Measurements from ENCODE around the gene AURKA. TPM values are rescaled to one million over a fixed set of nuclear protein-coding genes. Genes with fewer than 3 reads are reported as not detected.

AURKA gene
- total RNA-seq, 2 donors from 2014 or later = 0.92 to 1.0 TPM

DNA sequence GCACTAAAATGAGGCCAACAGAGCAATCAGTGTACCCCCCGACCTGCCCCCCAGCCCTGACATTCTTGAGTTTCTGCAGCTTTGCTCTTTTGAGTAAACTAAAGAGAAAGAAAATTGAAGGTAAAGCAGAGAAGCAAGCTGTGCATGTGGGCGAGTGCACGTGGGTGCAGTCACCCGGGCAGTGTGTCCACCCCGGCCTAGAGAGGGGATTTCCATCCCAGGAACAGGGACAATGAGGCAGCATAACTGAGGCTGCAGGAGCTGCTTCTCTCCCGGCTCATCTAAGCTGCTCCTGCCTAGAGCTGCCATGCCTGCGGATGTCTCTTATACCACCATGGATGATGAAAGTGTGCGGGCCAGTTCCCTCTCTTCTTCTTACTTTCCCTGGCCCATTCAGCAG is 36.9 kb upstream of the AURKA start:
- no peaks in the 10 kb centered on the region for H3K9me3 ChIP-seq (ENCODE audit: control insufficient read depth, low read length, poor library complexity, severe bottlenecking)
- DNase-seq (no peak), ATAC-seq (no peak)
- peak overlapping the region; percentile 53 for H3K27ac Mint-ChIP-seq
- H3K36me3 Mint-ChIP-seq (ENCODE audit: low read depth) = peaks cover 2% of the 10 kb centered on the region
- peaks cover 37% of the 10 kb centered on the region for H3K4me1 Mint-ChIP-seq
- peak overlapping the region; percentile 78 for H3K4me3 Mint-ChIP-seq
- H3K27me3 Mint-ChIP-seq = no peaks in the 10 kb centered on the region

DNA sequence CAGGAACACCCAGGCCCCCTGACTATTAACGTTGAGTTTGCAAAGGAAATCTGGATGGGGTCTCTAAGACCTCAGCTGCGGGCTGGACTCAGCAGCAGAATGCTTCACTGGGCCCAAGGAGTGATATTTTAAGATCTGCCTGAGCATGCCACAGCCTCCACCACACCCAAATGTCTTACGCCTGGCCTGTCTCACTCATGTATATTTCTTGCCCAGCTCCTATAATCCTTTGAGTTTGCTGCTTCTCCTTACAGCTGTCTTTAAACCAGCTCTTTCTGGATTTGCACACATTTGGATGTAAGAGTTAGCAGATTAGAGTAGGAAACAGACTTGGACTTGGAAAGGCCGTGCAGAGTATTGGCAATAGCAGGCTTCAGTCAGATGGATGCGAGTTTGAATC is 36.4 kb upstream of the AURKA start:
- no peak for DNase-seq
- Mint-ChIP-seq H3K27me3 (no peaks in the 10 kb centered on the region), H3K4me3 (peak overlapping the region; percentile 7), H3K4me1 (peaks cover 37% of the 10 kb centered on the region), H3K36me3 (ENCODE audit: low read depth) (peaks cover 2% of the 10 kb centered on the region), H3K27ac (no peak overlapping the region)
- H3K9me3 ChIP-seq (ENCODE audit: control insufficient read depth, low read length, poor library complexity, severe bottlenecking) = no peaks in the 10 kb centered on the region
- no peak for ATAC-seq

DNA sequence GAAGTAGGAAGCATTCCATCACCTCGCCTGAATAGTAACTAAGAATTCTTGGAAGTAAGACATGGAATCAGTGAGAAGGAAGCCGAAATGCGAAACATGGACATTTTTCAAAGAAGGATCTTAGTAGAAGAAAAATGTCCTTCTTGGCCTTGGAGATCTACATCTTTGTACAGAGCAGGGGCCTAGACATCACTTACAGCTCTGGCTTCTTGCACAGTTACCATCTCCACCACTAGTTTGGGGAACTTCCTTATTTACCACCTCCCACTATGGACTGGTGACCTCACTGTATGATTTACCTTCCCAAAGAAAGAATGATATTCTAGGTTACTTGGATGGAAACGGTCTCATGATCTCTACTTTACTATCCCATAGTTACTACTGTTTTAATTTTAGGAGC is 35.8 kb upstream of the AURKA start:
- DNase-seq = no peak
- Mint-ChIP-seq H3K4me3 (no peak overlapping the region), H3K27ac (peak overlapping the region; percentile 41), H3K36me3 (ENCODE audit: low read depth) (peaks cover 2% of the 10 kb centered on the region), H3K27me3 (no peaks in the 10 kb centered on the region), H3K4me1 (peaks cover 33% of the 10 kb centered on the region)
- ATAC-seq = no peak
- no peaks in the 10 kb centered on the region for H3K9me3 ChIP-seq (ENCODE audit: control insufficient read depth, low read length, poor library complexity, severe bottlenecking)

DNA sequence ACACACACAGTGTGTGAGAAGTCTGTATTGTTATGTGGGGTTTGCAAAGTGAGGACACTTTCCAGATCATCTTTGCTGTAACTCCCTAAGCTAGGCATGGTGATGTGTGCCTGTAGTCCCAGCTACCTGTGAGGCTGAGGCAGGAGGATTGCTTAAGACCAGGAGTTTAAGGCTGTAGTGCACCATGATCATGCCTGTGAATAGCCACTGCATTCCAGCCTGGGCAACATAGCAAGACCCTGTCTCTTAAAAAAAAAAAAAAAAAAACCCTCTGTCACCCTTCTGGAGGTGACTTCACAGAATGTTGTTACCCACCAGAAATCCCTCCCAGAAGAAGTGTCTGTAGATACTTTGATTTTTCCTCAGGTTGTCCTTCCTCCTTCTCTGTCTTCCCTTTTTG is 34.9 kb upstream of the AURKA start:
- Mint-ChIP-seq H3K4me3 (no peak overlapping the region), H3K27me3 (no peaks in the 10 kb centered on the region), H3K27ac (no peak overlapping the region), H3K4me1 (peaks cover 42% of the 10 kb centered on the region), H3K36me3 (ENCODE audit: low read depth) (peaks cover 2% of the 10 kb centered on the region)
- DNase-seq = no peak
- no peak for ATAC-seq
- no peaks in the 10 kb centered on the region for H3K9me3 ChIP-seq (ENCODE audit: control insufficient read depth, low read length, poor library complexity, severe bottlenecking)

DNA sequence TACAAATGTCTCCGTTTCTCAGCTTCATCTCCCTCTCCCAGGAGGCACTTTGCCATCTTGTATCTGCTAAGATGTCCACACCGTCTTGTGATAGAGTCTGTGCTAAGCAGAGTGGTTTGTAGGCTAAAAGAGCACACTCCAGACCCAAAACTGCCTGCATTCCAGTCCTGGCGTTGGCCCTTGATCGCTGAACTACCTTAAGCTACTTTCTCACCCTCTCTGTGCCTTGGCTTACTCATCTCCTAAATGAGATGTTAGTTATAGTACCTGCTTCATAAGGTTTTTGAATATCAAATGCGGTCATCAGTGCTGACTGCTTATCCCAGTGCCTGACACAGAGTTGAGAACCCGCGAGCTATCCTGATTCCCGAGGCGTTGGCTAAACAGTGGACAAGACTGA is 34.0 kb upstream of the AURKA start:
- Mint-ChIP-seq H3K27me3 (no peaks in the 10 kb centered on the region), H3K36me3 (ENCODE audit: low read depth) (peaks cover 2% of the 10 kb centered on the region), H3K4me1 (peaks cover 47% of the 10 kb centered on the region), H3K4me3 (no peak overlapping the region), H3K27ac (no peak overlapping the region)
- H3K9me3 ChIP-seq (ENCODE audit: control insufficient read depth, low read length, poor library complexity, severe bottlenecking) = no peaks in the 10 kb centered on the region
- no peak for ATAC-seq
- no peak for DNase-seq

DNA sequence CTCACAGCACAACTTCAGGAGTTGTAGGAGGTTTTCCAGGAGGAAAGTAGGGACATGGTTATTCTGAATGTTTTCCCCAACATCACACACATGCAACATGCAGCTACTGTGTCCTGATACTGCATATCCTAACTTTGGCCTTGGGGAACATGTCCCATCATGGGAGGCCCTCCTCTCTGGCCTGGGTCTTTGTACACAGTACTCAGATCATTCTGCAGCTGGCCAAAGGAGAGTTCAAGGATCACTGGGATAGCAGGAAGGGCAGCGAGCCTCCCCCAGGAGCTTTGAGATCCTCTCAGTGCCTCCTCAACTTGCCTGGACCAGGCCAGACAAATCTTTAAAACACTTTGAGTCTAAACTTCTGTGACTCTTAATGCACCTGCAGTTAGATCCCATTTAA is 32.9 kb upstream of the AURKA start:
- Mint-ChIP-seq H3K4me1 (peaks cover 43% of the 10 kb centered on the region), H3K4me3 (no peak overlapping the region), H3K27me3 (no peaks in the 10 kb centered on the region), H3K27ac (no peak overlapping the region), H3K36me3 (ENCODE audit: low read depth) (no peaks in the 10 kb centered on the region)
- no peak for DNase-seq
- ATAC-seq = no peak
- no peaks in the 10 kb centered on the region for H3K9me3 ChIP-seq (ENCODE audit: control insufficient read depth, low read length, poor library complexity, severe bottlenecking)

DNA sequence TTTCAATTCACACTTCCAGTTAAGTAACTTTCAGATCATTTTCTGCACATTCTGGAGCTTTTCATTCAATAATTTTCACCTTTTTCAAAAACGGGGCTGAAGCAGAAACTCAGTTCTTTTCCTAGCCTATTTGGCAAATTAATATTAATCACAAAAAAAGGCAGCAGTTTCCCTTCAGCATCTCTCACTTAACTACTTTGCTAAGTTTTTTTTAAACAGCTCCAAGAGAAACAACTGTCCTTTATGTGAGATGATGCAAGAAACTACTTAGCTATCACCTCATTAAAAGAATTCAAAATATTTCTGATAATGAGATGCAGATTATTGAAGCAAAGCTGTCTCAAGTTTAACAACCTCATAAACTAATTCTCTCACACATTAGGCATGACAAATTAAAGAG is 31.9 kb upstream of the AURKA start:
- Mint-ChIP-seq H3K4me1 (peaks cover 36% of the 10 kb centered on the region), H3K27ac (no peak overlapping the region), H3K36me3 (ENCODE audit: low read depth) (no peaks in the 10 kb centered on the region), H3K4me3 (no peak overlapping the region), H3K27me3 (no peaks in the 10 kb centered on the region)
- H3K9me3 ChIP-seq (ENCODE audit: control insufficient read depth, low read length, poor library complexity, severe bottlenecking) = no peaks in the 10 kb centered on the region
- DNase-seq (no peak), ATAC-seq (no peak)

DNA sequence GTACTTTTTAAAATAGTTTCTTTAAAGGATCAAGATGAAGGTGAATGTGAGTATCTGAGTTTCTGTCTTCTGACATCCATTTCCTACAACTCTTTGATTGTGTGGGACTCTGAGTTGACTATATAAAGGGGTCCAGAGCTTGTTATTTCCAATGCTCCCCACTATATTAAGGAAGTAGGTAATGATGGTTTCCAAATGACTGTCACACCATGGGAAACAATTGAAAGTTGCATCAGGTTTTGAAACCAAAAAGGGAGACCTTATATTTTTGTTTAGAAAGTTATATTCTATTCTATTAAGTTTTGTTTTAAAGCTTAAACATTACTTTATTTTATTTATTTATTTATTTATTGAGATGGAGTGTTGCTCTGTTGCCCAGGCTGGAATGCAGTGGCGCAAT is 31.2 kb upstream of the AURKA start:
- DNase-seq (no peak), ATAC-seq (no peak)
- H3K36me3 Mint-ChIP-seq (ENCODE audit: low read depth) = no peaks in the 10 kb centered on the region
- no peaks in the 10 kb centered on the region for H3K9me3 ChIP-seq (ENCODE audit: control insufficient read depth, low read length, poor library complexity, severe bottlenecking)
- H3K4me1 Mint-ChIP-seq = peaks cover 40% of the 10 kb centered on the region
- no peak overlapping the region for H3K4me3 Mint-ChIP-seq
- H3K27ac Mint-ChIP-seq = no peak overlapping the region
- no peaks in the 10 kb centered on the region for H3K27me3 Mint-ChIP-seq

DNA sequence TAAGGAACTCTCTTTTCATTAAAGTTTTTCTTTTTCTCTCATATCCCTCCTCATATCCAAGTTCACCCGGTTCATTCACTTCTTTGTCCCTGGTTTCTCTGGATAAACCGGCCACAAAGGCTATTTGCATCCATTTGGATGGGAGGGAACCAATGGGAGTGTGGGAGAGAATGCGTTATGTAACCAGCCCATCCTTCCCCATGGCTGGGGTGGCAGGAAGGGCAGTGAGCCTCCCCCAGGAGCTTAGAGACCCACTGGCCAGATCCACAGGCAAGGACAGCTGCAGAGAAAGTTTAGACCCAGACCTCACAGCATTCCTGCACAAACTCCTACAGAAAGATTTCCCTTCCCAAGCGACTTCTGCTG is 30.8 kb upstream of the AURKA start:
- H3K4me3 Mint-ChIP-seq = no peak overlapping the region

DNA sequence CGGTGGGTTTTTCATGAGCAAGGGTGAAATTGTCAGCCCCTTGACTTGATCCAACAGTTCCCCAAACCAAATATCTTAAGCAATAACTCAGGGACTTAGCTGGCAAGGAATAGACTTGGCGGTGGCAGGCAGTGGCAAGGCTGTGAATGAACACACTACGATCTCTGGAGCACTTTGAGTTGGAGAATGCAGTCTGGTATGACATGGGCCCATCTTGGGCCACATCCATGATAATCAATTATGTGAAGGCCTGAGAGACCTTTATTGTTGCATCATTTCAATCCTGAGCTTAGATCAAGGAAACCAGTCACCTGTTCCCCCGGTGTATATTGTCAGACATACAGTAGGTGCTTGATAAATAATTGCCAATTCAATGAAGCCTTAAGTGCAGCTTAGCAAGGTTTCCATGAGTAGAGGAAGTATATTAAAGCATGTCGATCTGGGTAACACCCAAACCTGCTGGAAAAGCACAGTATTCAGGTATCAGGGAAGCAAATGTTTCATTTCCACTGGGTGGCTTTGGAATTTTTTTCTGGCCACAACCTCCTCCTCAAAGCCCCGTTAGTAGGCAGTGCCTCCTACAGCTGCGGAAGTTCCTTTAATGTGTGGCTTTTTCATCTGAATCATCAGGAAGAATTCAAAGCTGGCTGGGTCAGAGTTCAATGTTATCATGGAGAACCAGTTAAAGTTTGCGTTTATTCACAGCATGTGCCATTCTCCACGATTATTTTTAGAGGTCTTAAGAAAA is 30.2 kb upstream of the AURKA start:
- no peaks in the 10 kb centered on the region for H3K9me3 ChIP-seq (ENCODE audit: control insufficient read depth, low read length, poor library complexity, severe bottlenecking)
- ATAC-seq = peak; percentile 32
- peaks cover 1% of the 10 kb centered on the region for H3K36me3 Mint-ChIP-seq (ENCODE audit: low read depth)

More for the DNA sequence above, 30.8 kb upstream of the AURKA start:
- H3K27ac Mint-ChIP-seq = peak overlapping the region; percentile 72
- peaks cover 40% of the 10 kb centered on the region for H3K4me1 Mint-ChIP-seq
- no peaks in the 10 kb centered on the region for H3K36me3 Mint-ChIP-seq (ENCODE audit: low read depth)
- H3K27me3 Mint-ChIP-seq = no peaks in the 10 kb centered on the region
- DNase-seq (no peak), ATAC-seq (no peak)
- H3K9me3 ChIP-seq (ENCODE audit: control insufficient read depth, low read length, poor library complexity, severe bottlenecking) = no peaks in the 10 kb centered on the region

DNA sequence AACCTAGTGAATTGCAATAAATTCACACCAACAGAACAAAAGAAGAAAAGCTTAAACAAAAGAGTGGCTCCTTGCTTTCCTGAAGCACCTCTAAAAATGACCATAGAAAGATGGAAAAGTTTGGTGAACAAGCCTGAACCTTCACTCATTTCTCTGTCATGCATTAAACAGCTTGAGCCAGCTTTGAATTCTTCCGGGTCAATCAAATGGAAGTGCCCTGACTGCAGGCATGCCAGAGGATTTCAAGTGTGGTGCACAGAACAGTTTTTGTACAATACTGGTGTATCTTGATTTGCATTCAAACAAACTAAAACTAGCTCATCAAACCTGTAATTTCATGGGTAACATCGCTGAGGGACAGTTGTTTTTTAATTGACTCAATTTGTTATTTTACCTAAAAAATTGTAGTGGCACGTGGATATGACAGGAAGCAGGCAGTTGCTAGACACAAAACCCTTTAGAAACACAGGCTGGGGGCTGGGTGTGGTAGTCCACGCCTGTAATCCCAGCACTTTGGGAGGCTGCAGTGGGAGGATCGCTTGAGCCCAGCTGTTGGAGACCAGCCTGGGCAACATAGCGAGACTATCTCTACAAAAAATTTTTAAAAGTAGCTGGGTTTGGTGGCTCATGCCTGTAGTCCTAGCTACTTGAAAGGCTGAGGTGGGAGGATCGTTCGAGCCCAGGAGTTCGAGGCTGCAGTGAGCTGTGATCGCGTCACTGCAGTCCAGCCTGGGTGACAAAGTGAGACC is 29.1 kb upstream of the AURKA start:
- Mint-ChIP-seq H3K36me3 (ENCODE audit: low read depth) (peaks cover 2% of the 10 kb centered on the region), H3K4me1 (peaks cover 42% of the 10 kb centered on the region), H3K4me3 (peak overlapping the region; percentile 47), H3K27me3 (no peaks in the 10 kb centered on the region), H3K27ac (no peak overlapping the region)
- no peak for DNase-seq
- ATAC-seq = no peak
- no peaks in the 10 kb centered on the region for H3K9me3 ChIP-seq (ENCODE audit: control insufficient read depth, low read length, poor library complexity, severe bottlenecking)

More for the DNA sequence above, 30.2 kb upstream of the AURKA start:
- Mint-ChIP-seq H3K4me3 (no peak overlapping the region), H3K4me1 (peaks cover 40% of the 10 kb centered on the region), H3K27me3 (no peaks in the 10 kb centered on the region), H3K27ac (peak overlapping the region; percentile 72)
- DNase-seq = no peak

DNA sequence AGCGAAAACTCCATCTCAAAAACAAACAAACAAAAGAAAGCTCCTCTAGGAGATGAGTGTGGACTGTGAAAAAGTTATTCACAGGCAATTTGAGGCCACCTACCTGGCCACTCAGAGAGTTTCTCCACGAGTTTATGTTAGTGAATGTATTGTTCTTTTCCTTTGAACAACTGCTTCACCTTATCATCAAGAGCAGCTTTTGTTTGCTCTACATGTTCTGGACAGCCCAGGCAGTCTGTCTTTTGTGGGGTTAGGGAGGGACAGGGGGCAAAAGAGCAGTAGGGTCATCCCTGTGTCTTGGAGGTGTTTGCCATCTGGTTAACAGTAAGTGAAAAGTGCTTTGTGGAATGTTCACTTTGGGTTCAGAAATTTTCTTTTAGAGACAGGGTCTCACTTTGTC is 28.0 kb upstream of the AURKA start:
- no peak for DNase-seq
- Mint-ChIP-seq H3K27me3 (no peaks in the 10 kb centered on the region), H3K4me1 (peaks cover 40% of the 10 kb centered on the region), H3K27ac (no peak overlapping the region), H3K36me3 (ENCODE audit: low read depth) (peaks cover 2% of the 10 kb centered on the region), H3K4me3 (no peak overlapping the region)
- ATAC-seq = no peak
- no peaks in the 10 kb centered on the region for H3K9me3 ChIP-seq (ENCODE audit: control insufficient read depth, low read length, poor library complexity, severe bottlenecking)

DNA sequence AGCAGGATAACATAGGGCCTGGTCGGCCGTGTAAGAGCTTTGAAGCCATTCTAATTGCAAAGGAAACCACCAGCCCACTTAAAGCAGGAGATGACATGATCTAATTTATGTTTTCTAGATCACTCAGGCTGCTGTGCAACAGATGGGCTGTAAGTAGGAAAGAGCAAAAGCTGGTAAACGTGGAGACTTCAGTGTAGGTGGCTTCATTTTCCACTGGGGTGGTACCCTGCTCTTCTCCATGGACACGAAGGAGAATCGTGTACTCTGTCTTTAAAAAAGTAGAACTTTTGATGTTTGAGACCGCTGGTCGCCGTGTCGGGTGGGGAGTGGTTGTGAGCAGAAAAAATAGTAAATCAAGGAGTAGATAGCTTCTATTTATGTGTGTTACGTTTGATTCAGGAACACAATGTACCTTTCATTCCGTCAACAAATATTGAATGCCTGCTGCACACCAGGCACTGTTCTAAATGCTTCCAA is 26.4 kb upstream of the AURKA start:
- no peaks in the 10 kb centered on the region for H3K9me3 ChIP-seq (ENCODE audit: control insufficient read depth, low read length, poor library complexity, severe bottlenecking)
- Mint-ChIP-seq H3K4me1 (peaks cover 48% of the 10 kb centered on the region), H3K27ac (peak overlapping the region; percentile 83), H3K36me3 (ENCODE audit: low read depth) (peaks cover 2% of the 10 kb centered on the region), H3K4me3 (peak overlapping the region; percentile 66), H3K27me3 (no peaks in the 10 kb centered on the region)
- ATAC-seq (peak; percentile 72), DNase-seq (no peak)

DNA sequence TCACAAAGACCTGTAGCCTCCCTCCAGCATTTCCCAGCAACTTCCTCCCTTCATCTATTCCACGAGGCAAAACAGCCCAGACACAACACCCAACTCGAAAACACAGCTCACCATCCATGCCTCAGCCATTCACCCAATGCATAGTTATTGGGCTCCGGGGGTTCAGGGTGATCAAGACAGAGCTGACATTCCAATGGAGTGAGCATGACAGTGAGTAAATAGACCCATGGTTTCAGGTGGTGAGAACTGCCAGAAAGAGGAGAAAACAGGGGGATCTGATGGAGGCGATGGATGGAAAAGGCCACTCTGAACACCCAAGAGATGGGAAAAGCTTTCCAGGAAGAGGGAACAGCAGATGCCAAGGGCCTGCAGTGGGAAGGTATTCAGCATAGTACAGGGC is 25.9 kb upstream of the AURKA start:
- peaks cover 2% of the 10 kb centered on the region for H3K36me3 Mint-ChIP-seq (ENCODE audit: low read depth)
- no peak for ATAC-seq
- H3K27me3 Mint-ChIP-seq = no peaks in the 10 kb centered on the region
- no peaks in the 10 kb centered on the region for H3K9me3 ChIP-seq (ENCODE audit: control insufficient read depth, low read length, poor library complexity, severe bottlenecking)
- H3K4me3 Mint-ChIP-seq = peak overlapping the region; percentile 32
- no peak for DNase-seq
- peaks cover 48% of the 10 kb centered on the region for H3K4me1 Mint-ChIP-seq
- peak overlapping the region; percentile 83 for H3K27ac Mint-ChIP-seq
